Measurements from ENCODE around the gene NUDT5. TPM values are rescaled to one million over a fixed set of nuclear protein-coding genes. Genes with fewer than 3 reads are reported as not detected.

NUDT5 gene
- polyA plus RNA-seq, 1 of the 3 experiments (the other 2 are of a cell fraction) = 61.2 TPM

GRCh38 chr10:12195281-12195602 lies 449 bp downstream of the NUDT5 start (continued):
- TF ChIP-seq TCF12 (IDR thresholded peaks at IDR 0.05) = no peak

GRCh38 chr10:12194752-12195271 lies 879 bp downstream of the NUDT5 start:
- H3K27me3 ChIP-seq (ENCODE audit: insufficient read depth) = no peaks in the 10 kb centered on the region
- H2AFZ ChIP-seq (ENCODE audit: low read depth) = peak overlapping the region; percentile 94
- CTCF ChIA-PET = interaction anchor here (0.8 to 1.9 kb wide), 6 partner anchors 19 to 170 kb away, joined by 3 to 8 read pairs (median 3); no protein-coding TSS in a partner anchor
- H3K9me2 ChIP-seq = no peaks in the 10 kb centered on the region
- peaks cover 97% of the 10 kb centered on the region for H3K79me2 ChIP-seq (ENCODE audit: insufficient read depth)
- 6% methylated on average over 27 of the region's 27 CpGs for WGBS (ENCODE audit: low lambda C conversion rate)
- peaks cover 5% of the 10 kb centered on the region for H3F3A ChIP-seq (replicated peaks; ENCODE audit: insufficient read depth)
- H3K4me1 ChIP-seq (ENCODE audit: control insufficient read depth in 1 of 2, insufficient read depth in 2 of 2, low read depth in 1 of 2, low read length in 1 of 2) = peaks cover 0 to 10% of the 10 kb centered on the region in 2 experiments; a peak in 3 of 4 replicates
- peak overlapping the region; percentile 92 for H3K9ac ChIP-seq
- H3K4me3 ChIP-seq (ENCODE audit: low read depth in 2 of 2, low read length in 1 of 2) = peak overlapping the region; percentile 92 to 98
- peak overlapping the region; percentile 92 for H3K4me2 ChIP-seq
- peak overlapping the region in 1 of 2 experiments; percentile 94; a peak in 3 of 4 replicates for H3K27ac ChIP-seq (ENCODE audit: low read depth in 2 of 2, low read length in 1 of 2)
- peaks cover 16 to 28% of the 10 kb centered on the region in 2 experiments for H3K36me3 ChIP-seq (replicated peaks in 1 of 2; ENCODE audit: control insufficient read depth in 1 of 2, insufficient read depth in 2 of 2, low read length in 1 of 2)
- TF ChIP-seq ZBTB33 (IDR thresholded peaks at IDR 0.05; ENCODE audit: borderline replicate concordance, low read depth) (no peak), RXRA (IDR thresholded peaks at IDR 0.05; ENCODE audit: borderline replicate concordance, low read depth) (no peak), RFX5 (IDR thresholded peaks at IDR 0.05; ENCODE audit: low read length) (no peak), YY1 (IDR thresholded peaks at IDR 0.05; ENCODE audit: low read depth) (no peak), PBX3 (IDR thresholded peaks at IDR 0.05) (no peak)
- H4K20me1 ChIP-seq (ENCODE audit: insufficient read depth) = peaks cover 6% of the 10 kb centered on the region; the same call in 1 of the 2 replicates
- POLR2A ChIA-PET = no interaction called here
- no peaks in the 10 kb centered on the region for H3K9me3 ChIP-seq
- peak; percentile 35 for DNase-seq

GRCh38 chr10:12193193-12193592 lies 2.5 kb downstream of the NUDT5 start:
- Histone ChIP-seq H3K27me3 (ENCODE audit: insufficient read depth) (no peaks in the 10 kb centered on the region), H3K9ac (no peak overlapping the region), H3K79me2 (ENCODE audit: insufficient read depth) (peaks cover 96% of the 10 kb centered on the region), H3K4me1 (ENCODE audit: control insufficient read depth in 1 of 2, insufficient read depth in 2 of 2, low read depth in 1 of 2, low read length in 1 of 2) (peaks cover 0 to 7% of the 10 kb centered on the region in 2 experiments; a peak in 3 of 4 replicates), H3K4me2 (no peak overlapping the region; the same call in 1 of the 2 replicates), H3K4me3 (ENCODE audit: low read depth in 2 of 2, low read length in 1 of 2) (no peak overlapping the region), H3K27ac (ENCODE audit: low read depth in 2 of 2, low read length in 1 of 2) (no peak overlapping the region), H4K20me1 (ENCODE audit: insufficient read depth) (peaks cover 5% of the 10 kb centered on the region; the same call in 1 of the 2 replicates), H2AFZ (ENCODE audit: low read depth) (no peak overlapping the region), H3K9me2 (no peaks in the 10 kb centered on the region), H3K36me3 (replicated peaks in 1 of 2; ENCODE audit: control insufficient read depth in 1 of 2, insufficient read depth in 2 of 2, low read length in 1 of 2) (peaks cover 2 to 12% of the 10 kb centered on the region in 2 experiments), H3K9me3 (no peaks in the 10 kb centered on the region), H3F3A (replicated peaks; ENCODE audit: insufficient read depth) (peaks cover 5% of the 10 kb centered on the region)
- no peak for DNase-seq
- 83% methylated on average over 5 of the region's 5 CpGs for WGBS (ENCODE audit: low lambda C conversion rate)
- CTCF ChIA-PET = interaction anchor here (1.6 kb wide), 1 partner anchor 22 kb away, joined by 5 read pairs; no protein-coding TSS in a partner anchor
- POLR2A ChIA-PET = no interaction called here
- TF ChIP-seq MXI1 (IDR thresholded peaks at IDR 0.05; ENCODE audit: low read depth, low read length) = no peak
- TF ChIP-seq GABPA (IDR thresholded peaks at IDR 0.05; ENCODE audit: low read depth) = no peak
- TF ChIP-seq EZH2phosphoT487 (IDR thresholded peaks at IDR 0.05; ENCODE audit: borderline replicate concordance, low read depth) = no peak
- TF ChIP-seq TAF1 (IDR thresholded peaks at IDR 0.05; ENCODE audit: borderline replicate concordance, low read depth, low read length) = no peak
- TF ChIP-seq RAD21 (IDR thresholded peaks at IDR 0.05; ENCODE audit: low read length) = no peak
- TF ChIP-seq NFIC (IDR thresholded peaks at IDR 0.05; ENCODE audit: borderline replicate concordance) = no peak
- no peak for TF ChIP-seq FOXJ3 (CRISPR knock-in tag; IDR thresholded peaks at IDR 0.05)
- no peak for TF ChIP-seq ELF1 (IDR thresholded peaks at IDR 0.05)
- TF ChIP-seq PBX3 (IDR thresholded peaks at IDR 0.05) = no peak
- TF ChIP-seq REST (IDR thresholded peaks at IDR 0.05; ENCODE audit: low read depth, low read length) = no peak
- no peak for TF ChIP-seq RXRA (IDR thresholded peaks at IDR 0.05; ENCODE audit: borderline replicate concordance, low read depth)
- no peak for TF ChIP-seq GATA2 (CRISPR knock-in tag; IDR thresholded peaks at IDR 0.05)
